Measurements from ENCODE around the gene NFIC.
"Not testable (repeated sequence)": the region's sequence is repeated elsewhere in the genome, so short reads cannot be mapped to it uniquely, and the experiment has no call there.

Gene NFIC

DNA sequence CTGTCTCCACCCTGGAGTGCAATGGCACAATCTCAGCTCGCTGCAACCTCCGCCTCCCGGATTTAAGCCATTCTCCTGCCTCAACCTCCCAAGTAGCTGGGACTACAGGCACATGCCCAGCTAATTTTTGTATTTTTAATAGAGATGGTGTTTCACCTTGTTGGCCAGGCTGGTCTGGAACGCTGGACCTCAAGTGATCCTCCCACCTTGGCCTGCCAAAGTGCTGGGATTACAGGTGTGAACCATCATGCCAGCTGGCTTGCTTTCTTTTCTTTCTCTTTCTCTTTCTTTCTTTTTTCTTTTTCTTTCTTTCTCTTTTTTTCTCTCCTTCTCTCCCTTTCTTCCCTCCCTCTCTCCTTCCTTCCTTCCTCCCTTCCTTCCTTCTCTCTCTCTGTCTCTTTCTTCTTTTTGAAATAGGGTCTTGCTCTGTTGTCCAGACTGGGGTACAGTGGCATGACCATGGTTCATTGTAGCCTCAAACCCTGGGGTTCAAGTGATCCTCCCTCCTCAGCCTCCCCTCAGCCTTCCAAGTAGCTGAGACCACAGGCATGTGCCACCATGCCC, 33.3 kb upstream of the NFIC start:
- no peak for DNase-seq (ENCODE audit: low read depth)
- H3K4me3 ChIP-seq (replicated peaks; ENCODE audit: low read depth, low read length) = no peak overlapping the region
- TF ChIP-seq, protein P1, sequence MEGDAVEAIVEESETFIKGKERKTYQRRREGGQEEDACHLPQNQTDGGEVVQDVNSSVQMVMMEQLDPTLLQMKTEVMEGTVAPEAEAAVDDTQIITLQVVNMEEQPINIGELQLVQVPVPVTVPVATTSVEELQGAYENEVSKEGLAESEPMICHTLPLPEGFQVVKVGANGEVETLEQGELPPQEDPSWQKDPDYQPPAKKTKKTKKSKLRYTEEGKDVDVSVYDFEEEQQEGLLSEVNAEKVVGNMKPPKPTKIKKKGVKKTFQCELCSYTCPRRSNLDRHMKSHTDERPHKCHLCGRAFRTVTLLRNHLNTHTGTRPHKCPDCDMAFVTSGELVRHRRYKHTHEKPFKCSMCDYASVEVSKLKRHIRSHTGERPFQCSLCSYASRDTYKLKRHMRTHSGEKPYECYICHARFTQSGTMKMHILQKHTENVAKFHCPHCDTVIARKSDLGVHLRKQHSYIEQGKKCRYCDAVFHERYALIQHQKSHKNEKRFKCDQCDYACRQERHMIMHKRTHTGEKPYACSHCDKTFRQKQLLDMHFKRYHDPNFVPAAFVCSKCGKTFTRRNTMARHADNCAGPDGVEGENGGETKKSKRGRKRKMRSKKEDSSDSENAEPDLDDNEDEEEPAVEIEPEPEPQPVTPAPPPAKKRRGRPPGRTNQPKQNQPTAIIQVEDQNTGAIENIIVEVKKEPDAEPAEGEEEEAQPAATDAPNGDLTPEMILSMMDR (IDR thresholded peaks at IDR 0.05; ENCODE audit: low read length, missing control alignments) = no peak

DNA sequence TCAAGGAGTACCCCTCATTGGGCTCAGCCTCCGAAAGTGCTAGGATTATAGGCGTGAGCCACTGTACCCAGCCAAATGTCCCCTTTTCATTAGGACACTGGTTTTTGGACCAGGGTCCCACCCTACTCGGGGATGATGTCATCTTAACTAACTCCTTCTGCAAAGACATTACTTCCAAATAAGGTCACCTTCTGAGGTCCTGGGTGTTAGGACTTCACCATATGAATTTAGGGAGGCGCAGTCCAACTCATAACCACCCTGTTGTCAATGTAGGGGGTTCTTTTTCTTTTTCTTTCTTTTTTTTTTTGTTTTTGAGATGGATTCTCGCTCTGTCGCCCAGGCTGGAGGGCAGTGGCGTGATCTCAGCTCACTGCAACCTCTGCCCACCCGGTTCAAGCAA, 32.7 kb upstream of the NFIC start:
- DNase-seq (ENCODE audit: low read depth) = no peak
- TF ChIP-seq, protein P1 (IDR thresholded peaks at IDR 0.05; ENCODE audit: low read length, missing control alignments) = no peak
- H3K4me3 ChIP-seq (replicated peaks; ENCODE audit: low read depth, low read length) = no peak overlapping the region

DNA sequence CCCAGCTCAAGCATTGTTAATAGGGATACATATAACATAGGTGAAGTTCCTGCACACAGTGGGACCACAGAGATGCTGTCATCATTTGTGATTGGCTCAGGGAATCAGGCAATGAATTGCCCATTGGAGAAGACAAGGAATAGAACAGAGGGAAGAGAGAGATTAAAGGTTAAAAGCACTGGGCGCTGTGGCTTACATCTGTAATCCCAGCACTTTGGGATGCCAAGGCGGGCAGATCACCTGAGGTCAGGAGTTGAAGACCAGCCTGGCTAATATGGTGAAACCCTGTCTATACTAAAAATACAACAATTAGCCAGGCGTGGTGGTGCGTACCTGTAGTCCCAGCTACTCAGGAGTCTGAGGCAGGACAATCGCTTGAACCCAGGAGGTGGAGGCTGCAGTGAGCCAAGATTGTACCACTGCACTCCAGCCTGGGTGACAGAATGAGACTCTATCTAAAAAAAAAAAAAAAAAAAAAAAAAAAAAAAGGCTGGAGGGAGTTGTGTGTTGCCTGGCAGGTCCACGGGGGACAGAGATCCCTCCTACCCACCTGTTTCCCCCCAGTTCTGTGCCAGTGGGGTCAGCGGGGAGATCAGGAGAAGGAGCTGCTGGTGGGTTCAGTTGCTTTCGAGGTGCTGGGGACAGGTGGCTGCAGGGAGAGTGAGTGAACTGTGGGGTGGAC, 31.5 kb upstream of the NFIC start:
- not testable (repeated sequence) for H3K4me3 ChIP-seq (replicated peaks; ENCODE audit: low read depth, low read length); DNase-seq (ENCODE audit: low read depth)

DNA sequence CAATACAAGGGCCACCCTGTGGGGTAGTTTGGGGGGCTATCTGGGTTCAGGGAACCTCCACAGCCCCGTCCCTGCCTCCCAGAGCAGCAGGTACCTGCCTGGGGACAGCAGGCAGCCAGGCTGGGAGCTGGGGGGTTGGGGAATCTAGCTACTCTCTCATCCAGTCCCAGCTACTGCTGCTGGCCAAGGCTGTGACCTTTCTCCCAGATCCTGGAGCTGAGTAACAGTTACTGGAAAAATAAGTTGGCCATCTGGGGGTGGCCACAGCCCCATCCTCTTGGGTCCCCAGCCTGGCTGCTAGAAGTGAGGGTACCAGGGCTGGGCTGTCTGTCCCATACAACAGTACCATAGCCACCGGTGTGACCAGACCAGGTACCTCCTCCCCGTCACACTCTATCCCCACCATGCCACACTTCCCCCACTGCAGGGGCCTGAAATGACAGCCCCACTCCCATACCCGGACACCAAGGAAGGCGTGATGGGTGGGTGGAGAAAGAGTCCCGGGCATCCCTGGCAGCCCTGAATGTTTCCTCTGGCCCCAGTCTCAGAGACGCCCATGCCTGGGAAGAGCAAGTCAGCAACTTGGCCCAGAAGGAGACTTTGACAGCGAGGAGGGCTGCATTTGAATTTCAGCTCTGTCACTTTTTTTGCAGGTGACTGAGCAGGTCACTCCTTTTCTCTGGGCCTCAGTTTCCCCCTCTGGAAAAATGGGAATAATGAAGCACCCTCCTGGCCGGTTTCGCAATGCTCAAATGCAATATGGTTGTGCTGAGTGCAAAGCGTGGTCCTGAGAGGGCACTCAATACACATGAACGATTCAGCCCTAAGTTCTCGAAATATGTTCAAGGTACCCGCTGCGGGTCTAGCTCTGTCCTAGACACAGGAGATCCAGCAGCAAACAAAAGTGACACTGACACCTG, 30.7 kb upstream of the NFIC start:
- TF ChIP-seq, protein P1 (IDR thresholded peaks at IDR 0.05; ENCODE audit: low read length, missing control alignments) = no peak
- H3K4me3 ChIP-seq (replicated peaks; ENCODE audit: low read depth, low read length) = no peak overlapping the region
- peak; percentile 49 for DNase-seq (ENCODE audit: low read depth)

DNA sequence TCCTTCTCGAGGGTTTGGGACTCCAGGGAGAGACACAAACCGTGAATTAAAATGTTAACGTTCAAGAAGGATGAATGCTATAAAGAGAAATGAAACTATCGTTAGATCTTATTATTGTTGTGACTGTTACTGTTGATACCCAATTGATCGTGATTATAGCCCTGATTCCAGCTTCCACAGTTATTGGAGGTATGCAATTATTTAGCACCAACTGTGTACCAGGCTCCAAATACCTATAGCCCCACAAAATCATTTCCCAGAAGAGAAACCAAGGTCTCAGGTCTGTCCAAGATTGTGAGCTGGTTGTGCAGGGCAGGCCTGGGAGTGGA, 30.1 kb upstream of the NFIC start:
- TF ChIP-seq, protein P1 (IDR thresholded peaks at IDR 0.05; ENCODE audit: low read length, missing control alignments) = no peak
- H3K4me3 ChIP-seq (replicated peaks; ENCODE audit: low read depth, low read length) = no peak overlapping the region
- no peak for DNase-seq (ENCODE audit: low read depth)

DNA sequence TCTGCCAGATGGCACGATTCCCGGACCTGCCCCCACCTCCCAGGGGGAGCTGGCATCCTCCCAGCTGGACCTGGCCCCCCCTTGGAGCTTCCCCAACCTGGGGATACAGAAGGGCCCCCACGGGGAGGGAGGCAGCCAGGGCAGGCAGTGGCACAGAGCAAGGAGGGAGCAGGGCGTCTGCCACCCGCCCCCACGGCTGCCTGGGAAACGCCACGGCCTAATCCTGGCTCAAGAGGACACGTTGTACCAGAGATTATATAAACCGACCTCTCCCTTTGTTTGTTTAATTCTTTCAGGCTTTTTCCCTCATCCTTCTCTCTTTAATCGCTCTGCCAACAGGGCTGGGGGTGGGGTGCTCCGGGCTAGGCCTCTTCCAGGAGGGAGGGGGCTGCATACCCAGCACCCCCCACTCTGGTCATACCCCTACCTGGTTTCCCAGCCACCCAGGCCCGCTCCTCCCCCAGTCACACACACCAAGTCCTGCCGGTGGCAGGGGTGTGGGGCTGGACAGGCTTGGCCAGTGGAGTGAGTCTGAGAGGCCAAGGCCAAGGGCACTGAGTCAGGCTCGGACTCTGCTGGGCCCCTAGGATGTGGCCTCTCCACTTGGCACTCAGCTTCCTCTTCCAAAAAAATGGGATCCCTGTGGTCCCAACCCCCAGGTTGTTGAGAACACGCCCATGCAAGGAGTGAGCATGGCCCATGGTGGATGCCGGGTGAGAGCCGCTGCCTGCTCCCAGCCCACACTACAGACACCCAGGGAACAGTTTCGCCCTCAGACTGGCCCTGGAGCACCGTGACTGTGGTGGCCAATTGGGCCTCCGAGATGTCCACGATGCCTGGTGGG, 29.5 kb upstream of the NFIC start:
- TF ChIP-seq, protein P1 (IDR thresholded peaks at IDR 0.05; ENCODE audit: low read length, missing control alignments) = no peak
- no peak overlapping the region for H3K4me3 ChIP-seq (replicated peaks; ENCODE audit: low read depth, low read length)
- DNase-seq (ENCODE audit: low read depth) = peak; percentile 88

Measured in fibroblast of pulmonary artery (primary cell).